Thoracic aorta (tissue), 2 donors: ENCODE results near the gene KCNJ14. TPM values are rescaled to one million over a fixed set of nuclear protein-coding genes. Genes with fewer than 3 reads are reported as not detected.
A peak's percentile ranks its signal among the peaks of the same experiment; 100 is the strongest.

ENCODE experiments used
- ATAC-seq: fragments of 150-250 bp; one replicate; pipeline ENCODE4 v1.8.0; 2017; ENCODE audit warnings: low read depth; ENCODE audit not compliant: insufficient number of reproducible peaks, low FRiP score
- DNase-seq: peaks from one replicate; pipeline ENCODE4 v3.0.0-alpha.2; 2020; ENCODE audit warnings: low spot score
- H3K27ac ChIP-seq, 2 donors: fragments of 200-600 bp; sonication (generic); 1 replicate in 1 of 2; 2 replicates in 1 of 2; pipeline ENCODE4 v1.5.1; 2016; ENCODE audit warnings: mild to moderate bottlenecking in 2 of 2, moderate library complexity in 2 of 2
- H3K27me3 ChIP-seq: fragments of 200-600 bp; sonication (generic); replicated peaks from 2 replicates; pipeline ENCODE4 v1.6.0; 2016; ENCODE audit warnings: mild to moderate bottlenecking; ENCODE audit not compliant: insufficient read depth
- H3K36me3 ChIP-seq: fragments of 200-600 bp; sonication (generic); one replicate; pipeline ENCODE4 v1.5.1; 2016
- H3K4me1 ChIP-seq, 2 donors: fragments of 200-600 bp; sonication (generic); 1 replicate in 1 of 2; 2 replicates in 1 of 2; pipeline versions ENCODE4 v1.5.1 to v1.6.0; 2016; ENCODE audit warnings: low read depth in 2 of 2, mild to moderate bottlenecking in 1 of 2; ENCODE audit not compliant: control insufficient read depth in 1 of 2
- H3K4me3 ChIP-seq: fragments of 200-600 bp; sonication (generic); 2 replicates; pipeline ENCODE4 v1.5.1; 2016; ENCODE audit warnings: mild to moderate bottlenecking
- H3K9me3 ChIP-seq: fragments of 200-600 bp; sonication (generic); 2 replicates; pipeline ENCODE4 v1.5.1; 2016
- CTCF ChIP-seq: fragments of 200-600 bp; sonication (generic); IDR thresholded peaks from one replicate; pipeline ENCODE4 v1.5.1; 2019; ENCODE audit warnings: antibody characterized with exemption
- total RNA-seq, 2 donors: library from RNA; depleted of rRNA; stranded (reverse); fragments of >200 nt; gene quantifications; one replicate each; pipeline versions ENCODE4 v1.1.0 to v1.2.3, GENCODE V29; 2016

Gene KCNJ14
- total RNA-seq, 2 donors from 2014 or later, result 0.27 to 1.2 TPM

GRCh38 chr19:48496959-48497727 lies 41.8 kb downstream of the KCNJ14 start:
- no peak for TF ChIP-seq CTCF
- H3K9me3 ChIP-seq, result no peaks in the 10 kb centered on the region
- H3K27ac ChIP-seq, result no peak overlapping the region
- no peaks in the 10 kb centered on the region for H3K36me3 ChIP-seq
- DNase-seq (no peak), ATAC-seq (no peak)
- peaks cover 0 to 6% of the 10 kb centered on the region in 2 donors for H3K4me1 ChIP-seq
- H3K4me3 ChIP-seq, result peak overlapping the region; percentile 10
- H3K27me3 ChIP-seq, result no peaks in the 10 kb centered on the region

GRCh38 chr19:48497728-48498594 lies 42.6 kb downstream of the KCNJ14 start:
- Histone ChIP-seq H3K4me3 (peak overlapping the region; percentile 10), H3K36me3 (no peaks in the 10 kb centered on the region), H3K27ac (no peak overlapping the region), H3K9me3 (no peaks in the 10 kb centered on the region), H3K4me1 (peaks cover 0 to 6% of the 10 kb centered on the region in 2 donors), H3K27me3 (no peaks in the 10 kb centered on the region)
- DNase-seq, result no peak
- ATAC-seq, result no peak
- no peak for TF ChIP-seq CTCF

- no peak overlapping the region for H3K27ac ChIP-seq
- peaks cover 0 to 6% of the 10 kb centered on the region in 2 donors for H3K4me1 ChIP-seq
- H3K4me3 ChIP-seq, result peak overlapping the region; percentile 21
- no peaks in the 10 kb centered on the region for H3K36me3 ChIP-seq
- no peaks in the 10 kb centered on the region for H3K27me3 ChIP-seq
- no peaks in the 10 kb centered on the region for H3K9me3 ChIP-seq
- DNase-seq, result no peak
- ATAC-seq, result no peak
- no peak for TF ChIP-seq CTCF
Measured at GRCh38 chr19:48498595-48499311, 43.4 kb downstream of the KCNJ14 start.

GRCh38 chr19:48499316-48500090 lies 44.1 kb downstream of the KCNJ14 start:
- DNase-seq (no peak), ATAC-seq (no peak)
- Histone ChIP-seq H3K4me3 (peak overlapping the region; percentile 21), H3K27ac (no peak overlapping the region), H3K4me1 (peaks cover 0 to 1% of the 10 kb centered on the region in 2 donors), H3K36me3 (no peaks in the 10 kb centered on the region), H3K27me3 (no peaks in the 10 kb centered on the region), H3K9me3 (no peaks in the 10 kb centered on the region)
- TF ChIP-seq CTCF, result no peak
